Endodermal cell (in vitro differentiated cells): Measurements from ENCODE around the gene RBFOX1. TPM values are rescaled to one million over a fixed set of nuclear protein-coding genes. Genes with fewer than 3 reads are reported as not detected.

Experiments
- DNase-seq: peaks from one replicate; pipeline ENCODE4 v3.0.0-alpha.2; 2017
- H3K27ac ChIP-seq: 2 replicates; pipeline ENCODE4 v1.5.1; 2013; ENCODE audit warnings: mild to moderate bottlenecking, low read depth, low read length, moderate library complexity
- H3K27me3 ChIP-seq: 2 replicates; pipeline ENCODE4 v1.6.1; 2013; ENCODE audit warnings: mild to moderate bottlenecking, low read length, moderate library complexity; ENCODE audit not compliant: insufficient read depth, control insufficient read depth, poor library complexity, severe bottlenecking
- H3K36me3 ChIP-seq: 2 replicates; pipeline ENCODE4 v1.7.0; 2013; ENCODE audit warnings: mild to moderate bottlenecking, low read length, moderate library complexity; ENCODE audit not compliant: control insufficient read depth, insufficient read depth
- H3K4me1 ChIP-seq: one replicate; pipeline ENCODE4 v1.7.0; 2013; ENCODE audit warnings: low read length; ENCODE audit not compliant: control insufficient read depth, insufficient read depth
- H3K4me3 ChIP-seq: 2 replicates; pipeline ENCODE4 v1.5.1; 2013; ENCODE audit warnings: mild to moderate bottlenecking, low read length, moderate library complexity
- H3K9ac ChIP-seq: 2 replicates; pipeline ENCODE4 v1.6.1; 2013; ENCODE audit warnings: mild to moderate bottlenecking, low read length, moderate library complexity; ENCODE audit not compliant: poor library complexity, severe bottlenecking; ENCODE audit errors: extremely low read depth
- H3K9me3 ChIP-seq: 2 replicates; pipeline ENCODE4 v1.6.1; 2013; ENCODE audit warnings: mild to moderate bottlenecking, low read length, moderate library complexity; ENCODE audit not compliant: control insufficient read depth
- H3K27ac Mint-ChIP-seq: 2 replicates; pipeline ENCODE4 v1.8.0; 2020; ENCODE audit warnings: mixed read lengths
- H3K27me3 Mint-ChIP-seq: 2 replicates; pipeline ENCODE4 v1.8.0; 2021; ENCODE audit warnings: mild to moderate bottlenecking, mixed read lengths; ENCODE audit not compliant: insufficient read depth
- H3K36me3 Mint-ChIP-seq: 2 replicates; pipeline ENCODE4 v1.8.0; 2020; ENCODE audit warnings: low read depth, mixed read lengths
- H3K4me1 Mint-ChIP-seq: 2 replicates; pipeline ENCODE4 v1.8.0; 2020; ENCODE audit warnings: mixed read lengths
- H3K4me3 Mint-ChIP-seq: 2 replicates; pipeline ENCODE4 v1.8.0; 2020; ENCODE audit warnings: mild to moderate bottlenecking, moderate library complexity, mixed read lengths
- H3K9me3 Mint-ChIP-seq: 2 replicates; pipeline ENCODE4 v1.8.0; 2020; ENCODE audit warnings: mild to moderate bottlenecking, mixed read lengths
- CTCF ChIP-seq: fragments of 200-600 bp; sonication (generic); conservative IDR thresholded peaks from 2 replicates; pipeline ENCODE4 v1.5.0; 2021; ENCODE audit warnings: antibody characterized with exemption, mild to moderate bottlenecking
- WGBS, 2 experiments: methylation state at CpG; one replicate each; pipeline versions ENCODE4 v1.1.5 to v1.1.7; 2013; ENCODE audit warnings: missing lambda C conversion rate in 2 of 2, mixed read lengths in 1 of 2; ENCODE audit not compliant: insufficient coverage in 1 of 2, insufficient read length in 1 of 2; 5-methylcytosine and 5-hydroxymethylcytosine counted together
- total RNA-seq, 2 donors: library from RNA; stranded (reverse); fragmentation: NEBNext Ultra II Directional in 1 of 2; extraction: Animal tissue kit (Norgen Biotek cat#: 25700) in 1 of 2; gene quantifications; 2 replicates in 1 of 2; 3 replicates in 1 of 2; pipeline ENCODE4 v1.2.1, GENCODE V29; 2021

Gene RBFOX1
- total RNA-seq, 2 donors from 2014 or later: 2.6 to 2.7 TPM

GRCh38 chr16:7426161-7426560 lies 93.5 kb downstream of the RBFOX1 start:
- DNase-seq: no peak
- no peaks in the 10 kb centered on the region for H3K36me3 Mint-ChIP-seq

GRCh38 chr16:7431723-7432122 lies 99.1 kb downstream of the RBFOX1 start:
- Histone ChIP-seq H3K36me3 (no peaks in the 10 kb centered on the region), H3K4me1 (no peaks in the 10 kb centered on the region), H3K4me3 (no peak overlapping the region), H3K9me3 (no peaks in the 10 kb centered on the region), H3K27me3 (no peaks in the 10 kb centered on the region), H3K9ac (no peak overlapping the region), H3K27ac (no peak overlapping the region)
- Mint-ChIP-seq H3K27ac (no peak overlapping the region), H3K9me3 (no peaks in the 10 kb centered on the region), H3K36me3 (no peaks in the 10 kb centered on the region), H3K4me3 (no peak overlapping the region), H3K27me3 (no peaks in the 10 kb centered on the region), H3K4me1 (peaks cover 22% of the 10 kb centered on the region)
- TF ChIP-seq CTCF: no peak
- peak; percentile 86 for DNase-seq
- 93 to 100% methylated on average over 2 of the region's 2 CpGs for WGBS, 2 experiments

More at GRCh38 chr16:7426161-7426560, 93.5 kb downstream of the RBFOX1 start:
- no peak overlapping the region for H3K9ac ChIP-seq
- Mint-ChIP-seq H3K9me3 (no peaks in the 10 kb centered on the region), H3K4me3 (no peak overlapping the region), H3K27ac (no peak overlapping the region), H3K4me1 (peaks cover 37% of the 10 kb centered on the region), H3K27me3 (no peaks in the 10 kb centered on the region)
- 97 to 99% methylated on average over 5 of the region's 5 CpGs for WGBS, 2 experiments
- H3K4me3 ChIP-seq: no peak overlapping the region
- no peaks in the 10 kb centered on the region for H3K36me3 ChIP-seq
- no peaks in the 10 kb centered on the region for H3K9me3 ChIP-seq
- H3K27ac ChIP-seq: no peak overlapping the region
- TF ChIP-seq CTCF: no peak
- no peaks in the 10 kb centered on the region for H3K27me3 ChIP-seq
- H3K4me1 ChIP-seq: peaks cover 2% of the 10 kb centered on the region

DNA sequence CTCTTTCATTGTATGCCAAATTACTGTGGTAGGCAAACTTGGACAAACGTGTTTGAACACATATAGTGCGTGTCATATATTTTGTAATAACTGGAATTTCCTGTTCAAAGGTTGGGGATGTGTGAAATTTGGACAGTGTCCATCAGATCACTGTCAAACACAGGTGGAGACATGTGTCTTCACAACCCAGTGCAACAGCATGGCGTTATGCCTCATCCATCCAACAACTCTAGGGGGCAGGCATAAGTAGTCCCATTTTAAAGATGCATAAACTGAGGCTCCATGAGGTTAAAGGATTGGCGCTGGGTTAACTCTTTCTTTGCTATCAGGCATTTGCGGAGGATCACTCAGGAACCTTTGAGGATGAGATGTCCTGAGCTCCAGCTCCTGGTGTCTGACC lies 103.7 kb downstream of the RBFOX1 start:
- Histone ChIP-seq H3K27me3 (no peaks in the 10 kb centered on the region), H3K4me1 (no peaks in the 10 kb centered on the region), H3K36me3 (no peaks in the 10 kb centered on the region), H3K4me3 (no peak overlapping the region), H3K9me3 (no peaks in the 10 kb centered on the region), H3K9ac (no peak overlapping the region), H3K27ac (no peak overlapping the region)
- Mint-ChIP-seq H3K4me3 (no peak overlapping the region), H3K27ac (no peak overlapping the region), H3K27me3 (no peaks in the 10 kb centered on the region), H3K9me3 (no peaks in the 10 kb centered on the region), H3K4me1 (peaks cover 42% of the 10 kb centered on the region), H3K36me3 (no peaks in the 10 kb centered on the region)
- no peak for DNase-seq
- WGBS, 2 experiments: 92 to 100% methylated on average over 4 to 5 of the region's 5 CpGs
- TF ChIP-seq CTCF: no peak
